ENCODE data around the gene PRKCZ. TPM values are rescaled to one million over a fixed set of nuclear protein-coding genes. Genes with fewer than 3 reads are reported as not detected.

PRKCZ gene
- total and polyA plus RNA-seq, 9 of the 15 experiments (the other 6 are each of a cell fraction or from before 2014, with no cell fraction given): 0.07 to 3.1 (median 1.3) TPM

DNA sequence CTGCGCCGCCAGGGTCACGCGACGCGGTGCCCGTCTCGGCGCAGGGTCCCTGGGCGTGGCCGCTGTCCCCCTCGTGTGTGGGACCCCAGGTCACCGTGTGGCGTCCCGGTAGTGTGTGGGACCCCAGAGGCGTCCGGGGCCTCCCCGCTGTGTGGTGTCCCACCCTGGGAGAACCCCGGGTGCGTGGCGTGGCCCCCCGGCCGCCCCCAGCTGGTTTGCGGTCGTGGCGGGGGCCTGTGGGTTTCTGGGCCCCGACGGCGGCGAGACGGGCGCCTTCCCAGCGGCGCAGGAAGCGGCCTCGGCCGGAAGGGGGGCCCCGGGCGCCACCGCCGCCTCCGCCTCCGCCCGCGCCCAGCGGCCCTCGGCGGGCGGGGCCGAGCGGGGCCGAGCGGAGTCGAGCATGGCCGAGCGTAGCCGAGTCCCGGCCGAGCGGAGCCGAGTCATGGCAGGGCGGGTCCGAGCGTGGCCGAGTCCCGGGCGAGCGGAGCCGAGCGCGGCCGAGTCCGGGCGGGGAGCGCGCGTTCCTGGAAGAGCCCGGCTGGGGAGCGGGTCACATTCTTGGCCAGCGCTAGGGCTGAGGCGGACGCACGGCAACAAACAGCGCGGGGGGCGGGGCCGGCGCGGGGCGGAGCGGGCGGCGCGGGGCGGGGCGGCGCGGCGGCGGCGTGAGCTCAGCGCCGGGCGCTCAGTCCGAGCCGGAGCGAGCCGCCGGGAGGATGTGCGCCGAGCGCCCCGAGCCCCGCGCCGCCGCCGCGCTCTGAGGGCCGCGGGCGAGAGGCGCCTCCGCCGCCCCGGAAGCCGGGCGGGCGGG lies 177.3 kb downstream of the PRKCZ start (continued):
- TF ChIP-seq MGA (IDR thresholded peaks at IDR 0.05) (no peak), ARID4B (CRISPR knock-in tag; IDR thresholded peaks at IDR 0.05) (peak; percentile 34; the same call in 1 of the 2 replicates), ZNF232 (CRISPR knock-in tag; IDR thresholded peaks at IDR 0.05) (no peak), ZNF551 (CRISPR knock-in tag; IDR thresholded peaks at IDR 0.05) (no peak), KLF13 (tag; IDR thresholded peaks at IDR 0.05; ENCODE audit: borderline replicate concordance, low read depth) (no peak), PHTF2 (CRISPR knock-in tag; IDR thresholded peaks at IDR 0.05) (no peak), POLR2G (IDR thresholded peaks at IDR 0.05; ENCODE audit: low read depth, low read length) (peak; percentile 90), HDAC8 (tag; IDR thresholded peaks at IDR 0.05) (no peak)
- TF ChIP-seq, protein P1, sequence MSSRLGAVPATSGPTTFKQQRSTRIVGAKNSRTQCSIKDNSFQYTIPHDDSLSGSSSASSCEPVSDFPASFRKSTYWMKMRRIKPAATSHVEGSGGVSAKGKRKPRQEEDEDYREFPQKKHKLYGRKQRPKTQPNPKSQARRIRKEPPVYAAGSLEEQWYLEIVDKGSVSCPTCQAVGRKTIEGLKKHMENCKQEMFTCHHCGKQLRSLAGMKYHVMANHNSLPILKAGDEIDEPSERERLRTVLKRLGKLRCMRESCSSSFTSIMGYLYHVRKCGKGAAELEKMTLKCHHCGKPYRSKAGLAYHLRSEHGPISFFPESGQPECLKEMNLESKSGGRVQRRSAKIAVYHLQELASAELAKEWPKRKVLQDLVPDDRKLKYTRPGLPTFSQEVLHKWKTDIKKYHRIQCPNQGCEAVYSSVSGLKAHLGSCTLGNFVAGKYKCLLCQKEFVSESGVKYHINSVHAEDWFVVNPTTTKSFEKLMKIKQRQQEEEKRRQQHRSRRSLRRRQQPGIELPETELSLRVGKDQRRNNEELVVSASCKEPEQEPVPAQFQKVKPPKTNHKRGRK (tag; IDR thresholded peaks at IDR 0.05): no peak
